ENCODE measurements around the gene IPO11. TPM values are rescaled to one million over a fixed set of nuclear protein-coding genes. Genes with fewer than 3 reads are reported as not detected.
"Not testable (repeated sequence)": the region's sequence is repeated elsewhere in the genome, so short reads cannot be mapped to it uniquely, and the experiment has no call there.

Gene IPO11
- total RNA-seq, 1 donor from 2014 or later: 39.9 TPM

- DNase-seq (ENCODE audit: low spot score in 2 of 2) (no peak), FAIRE-seq (no peak)
Measured at GRCh38 chr5:62592558-62592957, 180.0 kb downstream of the IPO11 start.

GRCh38 chr5:62593331-62593730, 180.8 kb downstream of the IPO11 start:
- DNase-seq (ENCODE audit: low spot score in 2 of 2) (no peak), FAIRE-seq (no peak)

GRCh38 chr5:62594364-62594984, 181.9 kb downstream of the IPO11 start:
- FAIRE-seq (no peak), DNase-seq (ENCODE audit: low spot score in 2 of 2) (no peak)

DNA sequence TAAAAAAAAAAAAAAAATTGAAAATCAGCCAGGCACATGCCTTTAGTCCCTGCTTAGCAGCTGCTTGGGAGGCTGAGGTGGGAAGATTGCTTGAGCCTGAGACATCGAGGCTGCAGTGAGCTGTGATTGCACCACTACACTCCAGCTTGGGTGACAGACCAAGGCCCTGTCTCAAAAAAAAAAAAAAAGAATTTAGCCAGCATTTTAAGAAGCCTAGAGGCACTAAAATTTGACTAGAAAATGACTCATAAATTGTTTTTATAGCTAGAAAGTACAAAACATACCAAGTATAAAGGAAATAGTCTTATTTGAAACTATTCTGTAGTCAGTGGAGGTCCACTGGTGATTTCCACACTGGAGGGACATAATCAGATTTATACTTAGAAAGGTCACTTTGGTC, 183.5 kb downstream of the IPO11 start:
- no peak for DNase-seq (ENCODE audit: low spot score in 2 of 2)
- no peak for FAIRE-seq

GRCh38 chr5:62596691-62597090, 184.1 kb downstream of the IPO11 start:
- DNase-seq (ENCODE audit: low spot score in 2 of 2) (no peak), FAIRE-seq (no peak)

GRCh38 chr5:62597314-62597713, 184.8 kb downstream of the IPO11 start:
- FAIRE-seq (no peak), DNase-seq (ENCODE audit: low spot score in 2 of 2) (no peak)

DNA sequence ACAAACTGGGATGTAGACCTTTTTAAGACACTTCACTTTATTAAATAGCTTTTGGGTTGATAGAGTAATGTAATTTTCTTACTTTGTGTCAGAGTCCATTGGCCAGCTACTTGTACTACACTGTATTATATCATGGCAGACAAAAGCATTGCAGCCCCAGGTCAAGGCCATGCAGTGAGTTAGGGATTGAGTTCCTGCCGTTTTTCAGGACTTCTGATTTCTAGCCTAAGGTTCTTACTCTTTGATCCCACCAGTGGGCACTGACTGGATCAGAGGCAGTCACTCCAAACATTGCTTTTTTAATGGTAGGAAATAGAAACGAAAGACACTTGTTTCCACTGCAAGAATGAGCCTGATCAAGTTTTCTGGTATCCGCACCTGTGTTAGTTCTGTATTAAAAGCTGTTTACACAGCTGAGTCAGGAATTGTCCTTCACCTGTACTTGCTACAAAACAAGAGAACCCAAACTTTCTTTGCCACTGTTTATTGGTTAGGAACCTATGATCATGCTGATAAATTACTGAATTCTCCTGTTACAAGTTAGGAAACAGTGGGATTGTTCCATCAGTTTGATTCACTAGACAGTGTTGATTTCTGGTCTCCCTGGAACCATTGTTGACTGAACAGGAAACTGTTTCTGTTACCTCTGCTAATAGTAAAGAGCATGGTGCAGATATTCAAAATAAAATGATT, 188.1 kb downstream of the IPO11 start:
- DNase-seq (ENCODE audit: low spot score in 2 of 2) (no peak), FAIRE-seq (no peak)

- no peak for DNase-seq (ENCODE audit: low spot score in 2 of 2)
- no peak for FAIRE-seq
Measured at GRCh38 chr5:62603934-62604333, 191.4 kb downstream of the IPO11 start.

GRCh38 chr5:62605638-62606037, 193.1 kb downstream of the IPO11 start:
- DNase-seq (ENCODE audit: low spot score in 2 of 2) (no peak), FAIRE-seq (no peak)

GRCh38 chr5:62606878-62607277, 194.3 kb downstream of the IPO11 start:
- DNase-seq (ENCODE audit: low spot score in 2 of 2) (no peak), FAIRE-seq (no peak)

DNA sequence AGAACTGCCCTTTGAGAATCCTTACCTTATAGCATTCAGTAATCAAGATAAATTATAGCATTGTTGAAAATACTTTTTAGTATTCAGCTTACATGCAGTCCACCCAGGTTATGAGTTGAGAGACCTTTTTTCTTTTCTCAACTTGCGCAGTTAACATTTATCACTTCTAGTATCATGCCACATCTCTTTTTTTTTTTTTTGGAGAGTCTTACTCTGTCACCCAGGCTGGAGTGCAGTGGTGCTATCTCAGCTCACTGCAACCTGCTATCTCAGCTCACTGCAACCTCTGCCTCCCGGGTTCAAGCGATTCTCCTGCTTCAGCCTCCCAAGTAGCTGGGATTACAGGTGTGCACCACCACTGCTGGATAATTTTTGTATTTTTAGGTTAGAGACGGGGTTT, 195.1 kb downstream of the IPO11 start:
- DNase-seq (ENCODE audit: low spot score in 2 of 2): no peak
- FAIRE-seq: no peak

GRCh38 chr5:62608529-62609511, 196.3 kb downstream of the IPO11 start:
- DNase-seq (ENCODE audit: low spot score in 2 of 2) (no peak), FAIRE-seq (no peak)

DNA sequence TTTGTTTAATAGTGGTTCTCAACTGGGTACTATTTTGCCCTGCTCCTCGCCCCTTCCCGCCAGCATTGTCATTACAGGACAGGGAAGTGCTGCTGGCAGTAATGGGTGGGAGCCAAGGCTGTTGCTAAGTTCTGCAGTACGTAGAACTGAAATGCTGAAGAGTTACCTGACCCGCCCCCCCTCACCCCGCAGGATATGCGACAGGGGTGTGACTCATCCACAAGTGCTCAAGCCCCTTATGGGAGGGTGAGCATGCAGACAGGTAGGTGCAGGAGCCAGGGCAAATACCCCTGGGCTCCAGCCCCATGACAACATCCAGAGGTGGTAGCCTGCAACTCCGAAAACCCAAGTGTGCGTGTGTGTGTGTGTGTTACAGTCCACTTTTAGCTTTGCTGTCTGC, 201.8 kb downstream of the IPO11 start:
- FAIRE-seq (no peak), DNase-seq (ENCODE audit: low spot score in 2 of 2) (no peak)

DNA sequence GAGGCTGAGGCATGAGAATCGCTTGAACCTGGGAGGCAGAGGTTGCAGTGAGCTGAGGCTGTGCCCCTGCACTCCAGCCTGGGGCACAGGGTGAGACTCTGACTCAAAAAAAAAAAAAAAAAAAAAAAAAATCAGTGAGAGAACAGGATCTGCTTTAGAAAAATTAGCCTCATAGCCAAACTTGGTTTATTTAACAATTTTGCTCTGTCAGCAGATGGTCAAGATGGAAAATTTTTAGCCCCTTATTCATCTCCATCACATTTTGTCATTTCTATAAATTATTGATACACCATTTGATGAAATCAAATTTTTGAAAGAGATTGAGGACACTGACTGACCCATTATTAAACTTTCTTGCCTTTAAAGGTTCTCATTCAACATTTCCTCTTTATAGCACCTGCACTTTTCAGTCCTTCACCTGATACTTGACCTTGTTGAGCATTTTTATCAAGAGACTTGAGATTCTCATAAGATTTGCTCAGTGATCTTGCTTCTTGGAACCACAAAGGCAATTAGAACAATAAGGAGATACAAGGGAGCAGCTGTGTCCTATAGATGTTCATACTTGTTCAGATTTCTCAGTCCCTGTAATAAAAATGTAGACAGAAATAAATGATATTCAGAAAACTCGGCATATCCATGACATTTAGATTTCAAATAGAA, 204.2 kb downstream of the IPO11 start:
- FAIRE-seq: no peak

GRCh38 chr5:62617943-62618342, 205.4 kb downstream of the IPO11 start:
- DNase-seq (ENCODE audit: low spot score in 2 of 2): no peak
- FAIRE-seq: no peak

More for the DNA sequence above, 204.2 kb downstream of the IPO11 start:
- no peak for DNase-seq (ENCODE audit: low spot score in 2 of 2)

DNA sequence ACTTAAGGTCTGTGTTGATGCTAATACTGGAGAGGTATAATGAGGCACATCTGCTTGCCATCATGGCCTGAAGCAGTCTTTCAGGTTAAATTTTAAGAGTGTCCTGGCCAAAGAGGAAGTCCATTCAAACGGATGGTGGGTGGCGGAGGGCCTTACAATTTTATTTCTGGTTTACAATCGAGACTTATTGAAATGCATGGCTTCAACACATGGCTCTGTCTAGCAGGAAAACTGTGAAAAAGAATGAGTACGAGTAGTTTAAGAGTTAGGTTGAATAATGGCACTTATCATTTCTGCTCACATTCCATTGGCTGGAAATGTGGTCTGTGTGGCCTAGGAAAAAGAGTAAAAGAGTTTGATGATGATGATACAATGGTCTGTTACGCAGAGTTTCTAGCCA, 208.2 kb downstream of the IPO11 start:
- no peak for FAIRE-seq
- no peak for DNase-seq (ENCODE audit: low spot score in 2 of 2)

GRCh38 chr5:62621280-62621679, 208.7 kb downstream of the IPO11 start:
- DNase-seq (ENCODE audit: low spot score in 2 of 2) (no peak), FAIRE-seq (no peak)

- FAIRE-seq (no peak), DNase-seq (ENCODE audit: low spot score in 2 of 2) (no peak)
Measured at GRCh38 chr5:62623271-62623670, 210.7 kb downstream of the IPO11 start.

GRCh38 chr5:62624436-62624835, 211.9 kb downstream of the IPO11 start:
- not testable (repeated sequence) for FAIRE-seq; DNase-seq (ENCODE audit: low spot score in 2 of 2)

DNA sequence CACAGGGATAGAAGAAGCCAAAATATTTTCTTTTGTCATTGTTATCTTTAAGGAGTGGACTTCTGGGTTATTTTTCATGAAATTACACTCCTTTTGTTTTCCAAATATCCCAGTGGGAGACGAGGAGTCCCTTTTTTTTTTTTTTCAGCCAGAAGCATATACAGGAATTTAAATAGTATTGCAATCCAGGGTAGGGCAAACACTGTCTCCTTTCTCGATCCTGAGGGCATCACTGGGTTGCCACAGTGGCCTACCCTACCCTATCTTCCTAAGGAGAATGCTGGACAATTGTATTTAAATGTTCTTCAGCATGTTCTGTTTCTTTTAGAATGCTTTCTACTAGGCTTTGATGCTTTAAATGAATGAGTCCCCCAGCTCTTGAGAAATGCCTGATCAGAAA, 214.0 kb downstream of the IPO11 start:
- FAIRE-seq: no peak
- DNase-seq (ENCODE audit: low spot score in 2 of 2): no peak

DNA sequence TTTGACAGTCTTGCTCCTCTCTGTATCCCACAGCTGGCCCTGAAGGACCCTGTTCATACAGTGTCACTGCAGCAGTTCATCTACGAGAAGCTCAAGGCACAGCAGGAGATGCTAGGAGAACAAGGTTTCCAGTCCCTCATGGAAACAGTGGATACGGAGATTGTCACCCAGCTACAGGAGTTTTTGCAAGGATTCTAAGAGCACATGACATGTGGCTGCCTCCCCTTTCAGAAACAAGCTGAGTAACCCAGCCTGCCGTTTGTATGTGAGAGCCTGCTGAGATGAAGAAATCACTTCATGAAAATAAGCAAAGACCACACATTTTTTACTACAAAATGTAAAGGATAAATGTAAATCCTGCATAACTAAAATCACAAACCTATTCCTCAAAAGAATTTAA, 214.6 kb downstream of the IPO11 start:
- no peak for FAIRE-seq
- DNase-seq (ENCODE audit: low spot score in 2 of 2): no peak
